GM19240 (cell line): Measurements from ENCODE around the gene CA10.

Experiments
- DNase-seq: peaks from one replicate; pipeline ENCODE4 v3.0.0; 2011; ENCODE audit warnings: low spot score; ENCODE audit not compliant: insufficient read length

Gene CA10

DNA sequence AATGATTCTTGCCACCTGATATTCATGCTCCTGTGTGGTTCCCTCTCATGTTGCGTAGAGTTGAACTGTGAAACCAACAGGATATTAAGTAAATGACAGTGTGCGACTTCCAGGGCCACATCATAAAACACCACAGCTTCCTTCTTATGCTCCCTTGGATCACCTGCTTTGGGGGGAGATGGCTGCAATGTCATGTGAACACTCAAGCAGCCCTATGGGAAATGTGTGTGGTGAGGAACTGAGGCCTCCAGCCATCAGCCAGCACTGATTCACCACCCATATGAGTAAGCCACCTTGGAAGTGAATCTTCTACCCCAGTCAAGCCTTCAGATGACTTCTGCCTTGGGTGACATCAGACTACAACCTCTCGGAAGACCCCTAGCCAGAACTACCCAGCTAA lies 470.6 kb downstream of the CA10 start:
- no peak for DNase-seq

- no peak for DNase-seq
Measured at GRCh38 chr17:51685287-51685909, 473.1 kb downstream of the CA10 start.

DNA sequence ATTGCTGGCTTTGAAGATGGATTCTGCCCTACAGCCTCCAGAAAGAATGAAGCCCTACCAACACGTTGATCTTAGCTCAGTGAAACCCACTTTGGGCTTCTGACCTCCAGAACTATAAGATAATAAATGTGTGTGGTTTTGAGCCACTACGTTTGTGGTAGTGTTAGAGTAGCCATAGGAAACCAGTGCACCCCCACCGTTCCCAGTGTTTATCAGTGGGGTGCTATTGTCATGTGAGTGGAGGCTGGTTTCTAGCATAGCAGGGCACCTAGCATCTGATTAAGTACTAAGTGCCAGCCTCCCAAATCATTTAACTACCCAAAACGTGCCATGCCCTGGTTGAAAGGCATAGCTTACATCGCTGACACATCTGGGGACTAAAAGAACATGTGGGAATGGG lies 474.3 kb downstream of the CA10 start:
- DNase-seq = no peak

DNA sequence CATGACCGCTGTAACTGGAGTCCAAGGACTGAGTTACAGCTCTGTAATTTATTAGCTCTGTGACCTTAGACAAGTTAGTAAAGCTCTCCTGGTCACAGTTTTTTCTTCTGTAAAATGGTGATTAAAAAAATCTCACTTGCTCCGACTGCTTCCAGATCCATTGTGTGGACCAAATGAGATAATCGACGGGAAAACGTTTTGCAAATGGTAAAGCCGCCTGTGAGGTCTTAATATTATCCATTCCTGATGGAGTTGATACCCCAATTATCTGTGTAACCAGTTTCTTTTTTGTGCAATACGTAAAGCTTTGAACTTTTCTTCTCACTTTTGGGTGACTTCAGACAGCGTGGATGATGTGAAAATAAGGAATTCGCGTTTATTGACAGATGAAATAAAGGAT lies 475.2 kb downstream of the CA10 start:
- DNase-seq = no peak

DNA sequence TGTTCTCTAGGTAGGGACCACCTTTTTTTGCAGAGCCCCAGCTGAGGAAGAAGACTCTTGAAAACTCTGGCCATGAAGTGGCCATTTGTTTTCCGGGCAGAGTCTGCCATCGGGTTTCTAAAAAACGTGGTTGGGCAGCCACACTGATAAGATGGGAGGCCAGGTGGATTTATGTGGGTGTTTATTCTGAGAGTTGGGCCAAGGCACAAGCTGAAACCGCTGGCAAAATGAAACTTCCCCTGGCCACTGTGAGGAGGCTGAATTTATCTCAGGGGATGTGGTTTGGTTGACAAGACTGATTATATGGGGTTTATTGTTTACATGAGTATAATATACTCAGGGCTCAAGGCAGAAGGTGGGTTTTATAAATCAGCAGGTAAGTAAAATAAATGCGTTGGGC lies 476.4 kb downstream of the CA10 start:
- no peak for DNase-seq

- DNase-seq = no peak
Measured at GRCh38 chr17:51677875-51678274, 480.6 kb downstream of the CA10 start.

DNA sequence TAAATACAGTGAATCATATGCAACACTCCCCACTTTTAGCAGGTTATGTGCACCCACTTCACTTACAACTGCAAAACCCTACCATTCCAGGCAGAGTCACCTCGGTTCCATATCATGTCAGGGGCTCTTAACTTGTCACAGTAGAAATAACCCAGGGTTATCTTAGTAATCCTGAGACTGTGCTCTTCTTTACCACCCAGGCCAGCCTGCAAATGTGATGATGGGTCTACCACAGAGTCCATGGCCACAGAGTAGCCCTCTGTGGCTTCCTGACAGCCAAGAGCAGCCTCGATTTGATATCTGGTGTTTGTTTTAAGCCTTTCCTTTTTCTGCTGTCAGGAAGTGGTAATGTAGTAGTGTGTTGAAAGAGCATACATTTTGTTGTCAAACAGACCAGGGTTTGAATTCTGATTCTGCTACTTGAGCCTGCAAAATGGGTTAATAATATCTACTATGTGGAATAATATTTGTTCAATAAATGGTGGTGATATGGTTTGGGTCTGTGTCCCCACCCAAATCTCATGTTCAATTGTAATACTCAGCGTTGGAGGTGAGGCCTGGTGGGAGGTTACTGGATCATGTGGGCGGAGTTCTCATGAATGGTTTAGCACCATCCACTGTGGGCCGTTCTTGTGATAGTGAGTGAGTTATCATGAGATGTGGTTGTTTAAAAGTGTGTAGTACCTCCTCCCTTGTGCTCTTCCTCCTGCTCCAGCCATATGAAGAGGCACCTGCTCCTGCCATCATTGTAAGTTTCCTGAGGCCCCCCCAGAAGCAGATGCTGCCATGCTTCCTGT lies 481.6 kb downstream of the CA10 start:
- no peak for DNase-seq

GRCh38 chr17:51674579-51675255 lies 483.8 kb downstream of the CA10 start:
- no peak for DNase-seq

GRCh38 chr17:51673070-51673469 lies 485.4 kb downstream of the CA10 start:
- DNase-seq = no peak

DNA sequence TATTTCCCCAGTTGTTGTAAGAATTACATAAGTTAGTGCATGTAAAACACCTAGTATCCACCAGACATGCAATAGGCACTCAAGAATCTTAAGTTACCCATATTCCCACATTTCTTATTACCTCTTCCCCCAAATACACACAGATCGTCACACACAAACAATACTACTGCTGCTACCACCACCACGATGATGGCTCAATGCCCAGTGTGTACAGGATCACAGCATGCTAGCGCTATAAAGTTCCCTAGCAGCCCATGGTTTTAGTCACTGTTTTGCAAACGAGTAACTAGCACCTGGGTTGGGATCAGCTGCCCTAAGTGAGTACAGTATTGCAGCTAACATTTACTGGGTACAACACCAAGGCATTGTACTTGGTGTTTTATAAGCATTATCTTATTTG lies 486.4 kb downstream of the CA10 start:
- no peak for DNase-seq

- DNase-seq = no peak
Measured at GRCh38 chr17:51670899-51671298, 487.6 kb downstream of the CA10 start.

DNA sequence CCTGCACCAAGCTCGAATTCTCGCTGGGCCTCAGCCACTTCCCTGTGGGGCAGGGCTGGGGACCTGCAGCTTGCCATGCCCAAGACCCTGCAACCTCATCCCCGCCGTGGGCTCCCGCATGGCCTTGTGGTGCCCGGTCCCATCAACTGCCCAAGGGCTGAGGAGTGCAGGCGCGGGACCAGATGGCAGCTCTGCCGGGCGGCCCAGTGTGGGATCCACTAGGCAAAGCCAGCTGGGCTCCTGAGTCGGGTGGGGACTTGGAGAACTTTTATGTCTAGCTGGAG lies 489.6 kb downstream of the CA10 start:
- no peak for DNase-seq

DNA sequence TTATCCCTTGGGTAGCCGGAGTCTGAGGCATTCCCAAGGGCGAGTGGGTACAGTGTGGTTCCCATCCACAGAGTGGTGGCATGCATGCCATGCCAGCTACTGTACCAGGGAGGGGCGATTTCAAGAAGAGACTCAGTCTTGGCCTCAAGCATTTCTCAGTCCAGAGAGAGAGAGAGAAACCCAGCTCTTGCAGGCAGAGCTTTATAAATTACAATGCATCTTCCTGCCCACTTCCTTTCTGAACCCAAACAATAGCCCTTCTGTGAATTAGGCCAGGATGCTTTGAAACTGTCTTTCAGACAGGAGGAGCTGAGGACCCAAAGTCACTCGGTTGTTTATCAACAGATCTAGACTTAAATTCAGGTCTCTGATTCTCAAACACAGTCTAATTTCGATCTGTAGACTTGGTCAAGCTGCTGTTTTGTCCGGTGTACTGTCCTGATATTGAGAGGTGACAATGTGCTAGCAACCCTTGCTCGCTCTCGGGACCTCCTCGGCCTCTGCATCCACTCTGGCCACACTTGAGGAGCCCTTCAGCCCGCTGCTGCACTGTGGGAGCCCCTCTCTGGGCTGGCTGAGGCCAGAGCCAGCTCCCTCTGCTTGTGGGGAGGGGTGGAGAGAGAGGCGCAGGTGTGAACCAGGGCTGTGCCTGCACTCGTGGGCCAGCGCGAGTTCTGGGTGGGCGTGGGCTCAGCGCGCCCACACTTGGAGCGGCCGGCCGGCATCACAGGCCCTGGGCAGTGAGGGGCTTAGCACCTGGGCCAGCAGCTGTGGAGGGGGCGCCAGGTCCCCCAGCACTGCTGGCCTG lies 490.2 kb downstream of the CA10 start:
- DNase-seq = no peak

- DNase-seq = no peak
Measured at GRCh38 chr17:51667706-51668083, 490.8 kb downstream of the CA10 start.

DNA sequence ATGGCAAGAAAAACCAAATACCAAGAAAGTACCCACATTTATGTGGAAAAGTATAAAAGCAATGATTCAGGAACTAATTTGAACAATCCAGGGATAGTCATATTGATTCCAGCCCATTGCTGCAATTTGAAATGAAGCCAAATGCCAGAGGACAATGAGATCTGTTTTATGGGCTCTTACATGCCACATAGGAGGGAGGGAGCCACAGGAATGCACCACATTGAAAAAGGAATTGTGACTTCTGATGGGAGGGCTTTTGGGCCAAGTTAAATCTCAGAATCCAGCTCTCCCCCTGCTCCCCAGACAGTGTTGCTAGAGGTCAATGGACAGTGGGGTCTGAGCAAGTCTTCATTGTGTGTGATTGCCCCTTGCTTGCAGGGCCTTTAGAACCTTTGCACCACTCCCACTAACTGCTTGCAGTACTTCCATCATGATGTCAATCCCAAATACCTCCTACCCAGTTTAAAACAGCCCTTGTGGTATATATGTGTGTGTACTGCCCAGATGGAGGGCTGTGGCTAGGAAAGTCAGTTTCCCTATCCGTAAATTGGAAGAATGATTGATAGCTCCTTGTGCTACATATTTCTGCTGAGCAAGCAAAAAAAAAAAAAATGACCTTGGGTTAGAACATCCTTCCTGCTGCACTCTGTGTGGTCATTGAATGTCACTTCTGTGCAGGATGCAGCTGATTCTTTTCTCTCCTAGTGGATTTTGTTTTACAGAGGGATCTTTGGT lies 491.4 kb downstream of the CA10 start:
- DNase-seq = no peak

DNA sequence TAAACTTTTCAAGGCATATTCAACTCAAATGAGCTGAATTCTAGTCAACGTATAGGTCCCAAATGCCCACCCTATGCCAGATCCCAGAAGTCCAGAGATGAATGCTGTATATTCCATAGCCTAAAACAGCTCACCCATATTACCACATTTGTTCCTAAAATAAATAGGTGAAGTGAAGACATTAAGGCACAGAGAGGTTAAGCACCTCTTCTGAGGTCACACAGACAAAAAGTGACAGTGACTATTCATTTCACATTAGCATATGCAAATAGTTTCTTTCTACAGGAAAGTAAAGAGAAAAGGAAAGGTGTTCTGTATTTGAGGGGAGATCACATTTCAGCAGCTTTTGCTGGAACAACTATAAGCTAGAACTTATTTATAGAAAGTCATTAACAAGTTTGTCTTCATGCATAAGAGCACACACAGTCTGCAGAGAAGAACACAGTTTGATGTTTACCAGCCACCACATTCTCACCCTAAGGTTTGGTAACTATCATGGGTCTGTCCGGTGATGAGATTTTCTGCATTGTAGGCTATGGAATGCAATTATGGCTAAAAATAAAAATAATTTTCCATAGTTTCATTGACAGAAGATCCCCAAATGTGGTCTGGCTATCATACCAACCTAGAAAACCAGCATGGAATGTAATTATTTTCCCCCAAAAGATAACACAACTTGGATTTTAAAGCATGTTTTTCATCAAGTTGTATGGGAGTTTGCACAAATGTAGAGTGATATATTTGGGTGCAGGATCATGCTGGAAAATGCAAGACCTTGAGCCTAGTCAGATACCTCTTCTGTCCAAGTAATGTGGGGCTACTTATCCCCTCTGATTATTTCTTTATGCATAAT lies 496.1 kb downstream of the CA10 start:
- DNase-seq = no peak

DNA sequence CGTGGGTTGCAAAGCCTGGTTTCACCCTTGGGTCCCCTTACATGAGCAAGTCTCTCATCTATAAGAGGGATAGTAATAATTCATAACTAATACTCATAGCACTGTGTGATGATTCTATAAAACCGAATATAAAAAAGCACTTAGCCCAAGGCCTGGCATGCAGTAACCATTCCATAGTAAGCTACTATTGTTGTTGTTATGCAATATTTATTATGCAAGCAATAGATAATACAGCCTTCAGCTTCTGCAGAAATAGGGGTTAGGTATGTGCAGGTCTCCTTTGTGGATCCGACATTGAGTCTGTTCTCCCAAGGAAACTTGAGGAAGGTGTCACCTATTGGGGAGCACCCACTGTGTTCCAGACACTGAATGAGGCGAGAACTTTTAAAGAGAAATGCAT lies 497.1 kb downstream of the CA10 start:
- no peak for DNase-seq

- no peak for DNase-seq
Measured at GRCh38 chr17:51660266-51660665, 498.2 kb downstream of the CA10 start.

- DNase-seq = no peak
Measured at GRCh38 chr17:51657224-51657623, 501.3 kb downstream of the CA10 start.

DNA sequence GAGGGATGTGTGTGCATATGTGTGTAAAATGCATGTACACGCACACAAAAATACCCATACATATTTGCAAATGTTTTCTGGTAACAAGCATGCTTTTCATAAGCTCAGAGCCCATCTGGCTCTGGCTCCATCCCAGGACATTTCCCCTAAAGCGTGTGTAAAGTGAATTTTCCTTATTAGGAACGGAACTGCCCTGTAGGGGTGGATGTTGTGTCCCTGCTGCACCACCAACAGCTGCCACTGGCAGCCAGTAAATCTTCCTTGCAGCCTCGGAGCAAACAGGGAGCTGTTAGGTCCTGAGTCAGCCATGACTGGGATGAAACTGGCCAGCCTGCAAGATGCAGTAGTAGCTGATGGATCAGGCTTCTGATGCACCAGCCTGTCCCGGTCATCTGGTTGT lies 504.6 kb downstream of the CA10 start:
- DNase-seq = no peak
